ENCODE data around the gene NFILZ.

DNA sequence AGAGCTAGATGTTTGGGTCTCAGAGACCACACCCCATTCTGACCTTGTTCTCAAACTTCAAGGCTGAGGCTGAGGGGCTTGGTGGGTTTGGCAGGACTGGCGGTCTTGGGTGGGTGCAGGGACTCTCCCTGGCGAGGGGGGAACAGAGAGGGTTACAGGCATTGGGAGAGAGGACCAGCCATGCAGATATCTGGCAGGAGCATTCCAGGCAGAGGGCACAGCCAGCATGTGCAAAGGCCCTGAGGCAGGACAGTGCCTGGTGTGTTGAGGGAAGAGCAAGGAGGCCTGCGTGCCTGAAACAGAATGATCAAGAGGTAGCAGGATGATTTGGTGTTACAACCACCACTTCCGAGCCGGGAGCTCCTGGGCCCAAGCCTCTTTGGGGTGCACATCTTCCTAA, 27.4 kb downstream of the NFILZ start:
- TF ChIP-seq EZH2 (IDR thresholded peaks at IDR 0.05) (no peak), POLR2AphosphoS5 (IDR thresholded peaks at IDR 0.05; ENCODE audit: borderline replicate concordance, low read depth, low read length) (no peak)
